Activated T-helper 2 cell treated with anti-CD3 and anti-CD28 coated beads, Interferon-gamma antibody, Interleukin-2, Interleukin-4, amounts not matched to agents 10 μg/mL and 5 μg/mL and 100 μg/mL, durations not matched to agents 14 hours and 24 hours and 36 hours (primary cell): ENCODE measurements around the gene HMGXB4. TPM values are rescaled to one million over a fixed set of nuclear protein-coding genes. Genes with fewer than 3 reads are reported as not detected.

Experiments used
- DNase-seq: peaks from one replicate; pipeline ENCODE4 v3.0.0; 2021; ENCODE audit warnings: low spot score
- H3K27ac Mint-ChIP-seq: one replicate; pipeline ENCODE4 v1.8.0; 2021; ENCODE audit warnings: mixed read lengths
- H3K27me3 Mint-ChIP-seq: one replicate; pipeline ENCODE4 v1.8.0; 2021; ENCODE audit warnings: low read depth, mixed read lengths
- H3K36me3 Mint-ChIP-seq: one replicate; pipeline ENCODE4 v1.8.0; 2021; ENCODE audit warnings: low read depth, mixed read lengths
- H3K4me1 Mint-ChIP-seq: one replicate; pipeline ENCODE4 v1.8.0; 2021; ENCODE audit warnings: low read depth, mixed read lengths
- H3K4me3 Mint-ChIP-seq: one replicate; pipeline ENCODE4 v1.8.0; 2021; ENCODE audit warnings: low read depth, mild to moderate bottlenecking, moderate library complexity, mixed read lengths
- H3K9me3 Mint-ChIP-seq: one replicate; pipeline ENCODE4 v1.8.0; 2021; ENCODE audit warnings: mixed read lengths
- intact Hi-C: fragments of 100-400 bp; cut with micrococcal nuclease; formaldehyde crosslinking; loops from one replicate; pipeline ENCODE4 v1.15.1; 2023
- total RNA-seq: library from RNA; stranded (reverse); gene quantifications from 2 replicates; pipeline ENCODE4 v1.2.3, GENCODE V29; 2022

HMGXB4 gene
- total RNA-seq, 1 donor from 2014 or later = 42.3 TPM

DNA sequence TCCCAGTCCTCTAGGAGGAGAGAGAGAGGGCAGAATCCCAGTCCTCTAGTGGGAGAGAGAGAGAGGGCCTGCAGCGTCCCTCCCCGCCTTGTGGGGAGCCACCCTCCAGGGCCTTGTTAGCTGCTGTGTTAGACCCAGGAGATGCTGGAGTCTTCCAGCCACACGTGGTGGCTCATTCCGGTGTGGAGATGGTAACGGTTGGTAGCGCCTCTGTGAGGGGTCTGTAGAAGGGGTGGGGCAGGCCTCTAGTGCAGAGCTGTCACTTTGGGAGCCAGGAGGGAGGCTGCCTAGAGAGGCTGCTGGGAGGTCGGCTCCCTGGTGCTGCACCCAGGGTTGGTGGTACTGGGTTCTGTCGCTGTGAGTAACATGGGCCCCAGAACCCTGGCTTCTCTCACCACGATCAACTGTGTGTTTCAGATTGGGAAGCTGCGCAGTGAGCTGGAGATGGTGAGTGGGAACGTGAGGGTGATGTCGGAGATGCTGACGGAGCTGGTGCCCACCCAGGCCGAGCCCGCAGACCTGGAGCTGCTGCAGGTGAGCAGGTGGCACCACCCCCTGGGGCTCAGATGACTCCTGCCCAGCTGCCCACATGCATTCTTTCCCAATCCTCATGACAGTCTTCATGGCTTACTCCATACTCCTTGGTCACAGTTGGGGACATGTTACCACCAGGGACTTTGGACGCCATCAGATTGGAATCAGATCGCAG lies 69.7 kb downstream of the HMGXB4 start:
- Mint-ChIP-seq H3K27ac (no peak overlapping the region), H3K4me3 (no peak overlapping the region), H3K27me3 (no peaks in the 10 kb centered on the region), H3K4me1 (peaks cover 21% of the 10 kb centered on the region), H3K9me3 (no peaks in the 10 kb centered on the region), H3K36me3 (peaks cover 55% of the 10 kb centered on the region)
- DNase-seq = no peak
- intact Hi-C loops = no loop called here

DNA sequence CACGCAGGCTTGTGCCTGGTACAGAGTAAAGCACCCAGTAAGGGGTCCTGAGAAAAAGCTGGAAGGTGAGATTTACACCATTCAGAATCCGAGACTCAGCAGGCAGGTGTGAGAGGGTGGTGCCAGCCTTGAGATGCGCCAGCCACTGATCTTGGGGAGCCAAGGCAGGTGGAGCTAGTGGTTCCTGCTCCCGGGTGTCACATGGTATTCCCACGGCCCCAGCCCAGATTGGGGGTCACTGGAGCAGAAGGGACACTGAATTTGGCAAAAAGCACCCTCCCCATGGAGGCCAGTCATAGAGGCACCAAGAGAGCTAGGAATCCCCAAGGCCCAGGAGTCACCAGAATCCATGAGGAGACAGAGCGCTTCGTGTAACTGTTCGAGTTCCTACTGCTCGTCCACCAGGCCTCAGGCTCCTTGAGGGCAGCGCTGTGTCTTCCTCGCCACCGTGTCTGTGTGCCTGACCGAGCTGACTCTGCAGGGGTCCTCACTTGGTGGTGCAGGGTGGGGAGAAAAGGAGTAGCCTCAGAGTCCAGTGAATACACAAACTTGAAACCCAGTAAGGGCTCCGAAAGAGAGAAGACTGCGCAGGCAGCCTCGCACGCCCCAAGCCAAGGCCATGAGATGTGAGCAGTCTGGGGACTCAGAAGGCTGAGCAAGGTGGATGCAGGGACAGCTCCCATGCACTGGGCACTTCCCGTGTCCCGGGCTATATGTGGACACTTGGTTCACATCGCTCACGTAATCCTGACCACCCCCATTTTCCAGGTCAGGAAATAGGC lies 70.6 kb downstream of the HMGXB4 start:
- Mint-ChIP-seq H3K27me3 (no peaks in the 10 kb centered on the region), H3K9me3 (no peaks in the 10 kb centered on the region), H3K27ac (no peak overlapping the region), H3K36me3 (peaks cover 63% of the 10 kb centered on the region), H3K4me3 (no peak overlapping the region), H3K4me1 (peaks cover 24% of the 10 kb centered on the region)
- intact Hi-C loops = no loop called here
- no peak for DNase-seq

DNA sequence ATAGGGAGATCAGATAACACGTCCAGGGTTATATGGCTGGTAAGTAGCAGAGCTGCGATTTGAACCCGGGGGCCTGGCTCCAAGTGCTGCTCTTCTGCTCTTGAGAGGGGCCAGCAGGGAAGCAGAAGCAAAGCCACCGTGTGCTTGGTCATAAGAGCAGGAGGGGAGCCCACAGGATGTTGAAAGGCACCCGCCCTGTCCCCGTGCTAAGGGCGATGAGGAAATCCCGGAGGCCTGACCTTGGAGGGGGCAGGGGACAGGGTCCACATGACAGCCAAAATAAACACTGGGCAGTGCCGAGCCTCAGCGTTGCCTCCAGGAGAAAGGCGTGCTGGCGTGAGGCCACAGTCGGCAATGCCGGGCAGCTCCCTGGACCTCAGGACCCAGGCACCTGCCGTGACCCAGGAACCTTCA lies 71.2 kb downstream of the HMGXB4 start:
- Mint-ChIP-seq H3K9me3 (no peaks in the 10 kb centered on the region), H3K4me1 (peaks cover 24% of the 10 kb centered on the region), H3K36me3 (peaks cover 63% of the 10 kb centered on the region), H3K27ac (no peak overlapping the region), H3K4me3 (no peak overlapping the region), H3K27me3 (no peaks in the 10 kb centered on the region)
- intact Hi-C loops = no loop called here
- no peak for DNase-seq

DNA sequence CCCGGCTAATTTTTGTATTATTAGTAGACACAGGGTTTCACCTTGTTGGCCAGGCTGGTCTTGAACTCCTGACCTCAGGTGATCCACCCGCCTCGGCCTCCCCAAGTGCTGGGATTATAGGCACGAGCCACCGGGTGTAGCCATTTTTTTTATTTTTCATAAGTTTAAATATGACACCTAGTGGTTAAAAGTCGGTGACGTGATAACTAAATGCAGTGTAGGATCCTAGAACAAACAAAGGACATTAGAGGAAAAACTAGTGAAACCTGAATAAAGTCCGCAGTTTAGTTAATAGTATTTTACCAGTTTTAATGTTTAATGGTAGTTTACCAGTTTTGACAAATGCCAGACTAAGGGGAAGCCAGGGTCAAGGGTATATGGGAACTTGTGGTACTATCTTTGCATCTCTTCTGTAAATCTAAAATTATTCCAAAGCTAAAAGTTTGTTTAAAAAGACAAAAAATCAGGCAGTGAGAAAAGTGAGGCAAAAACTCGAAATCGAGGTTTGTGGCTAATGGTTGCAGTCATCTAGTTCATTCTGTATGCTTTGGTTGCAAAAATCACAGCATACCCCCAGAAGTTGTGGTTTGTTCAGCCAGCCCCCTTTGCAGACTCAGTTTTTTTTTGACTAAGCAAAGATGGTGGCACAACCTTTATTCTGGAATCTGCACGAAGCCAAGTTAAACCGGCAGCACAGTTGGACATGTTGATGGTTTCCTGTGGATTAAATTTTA lies 72.0 kb downstream of the HMGXB4 start:
- Mint-ChIP-seq H3K36me3 (peaks cover 63% of the 10 kb centered on the region), H3K27me3 (no peaks in the 10 kb centered on the region), H3K4me1 (peaks cover 31% of the 10 kb centered on the region), H3K27ac (no peak overlapping the region), H3K9me3 (no peaks in the 10 kb centered on the region), H3K4me3 (no peak overlapping the region)
- intact Hi-C loops = no loop called here
- no peak for DNase-seq

DNA sequence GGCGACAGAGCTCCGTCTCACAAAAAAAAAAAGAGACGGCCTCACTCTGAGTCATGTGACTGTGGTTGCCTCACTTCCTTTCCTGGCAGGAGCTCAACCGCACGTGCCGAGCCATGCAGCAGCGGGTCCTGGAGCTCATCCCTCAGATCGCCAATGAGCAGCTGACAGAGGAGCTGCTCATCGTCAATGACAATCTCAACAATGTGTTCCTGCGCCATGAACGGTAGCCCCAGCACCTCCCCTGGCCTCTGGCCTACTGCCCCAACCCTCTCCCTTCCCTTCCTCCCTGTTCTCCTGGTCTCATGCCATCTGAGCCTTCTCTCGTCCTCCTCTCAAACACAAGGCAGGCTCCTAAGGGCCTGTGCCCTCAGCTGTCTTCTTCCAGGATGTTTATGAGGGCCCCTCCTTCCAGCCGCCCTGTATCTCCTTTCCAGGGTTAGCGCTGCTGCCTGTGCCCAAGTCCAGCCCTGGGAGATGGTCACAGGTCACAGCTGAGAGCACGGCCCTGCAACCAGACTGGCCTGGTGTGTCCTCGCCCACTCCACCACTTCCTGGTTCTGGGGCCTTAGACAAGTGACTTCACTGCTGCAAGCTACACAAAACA lies 73.1 kb downstream of the HMGXB4 start:
- peak; percentile 50 for DNase-seq
- H3K9me3 Mint-ChIP-seq = no peaks in the 10 kb centered on the region
- intact Hi-C loops = no loop called here
- peaks cover 40% of the 10 kb centered on the region for H3K4me1 Mint-ChIP-seq
- peaks cover 55% of the 10 kb centered on the region for H3K36me3 Mint-ChIP-seq
- peak overlapping the region; percentile 71 for H3K27ac Mint-ChIP-seq
- no peaks in the 10 kb centered on the region for H3K27me3 Mint-ChIP-seq
- peak overlapping the region; percentile 57 for H3K4me3 Mint-ChIP-seq

DNA sequence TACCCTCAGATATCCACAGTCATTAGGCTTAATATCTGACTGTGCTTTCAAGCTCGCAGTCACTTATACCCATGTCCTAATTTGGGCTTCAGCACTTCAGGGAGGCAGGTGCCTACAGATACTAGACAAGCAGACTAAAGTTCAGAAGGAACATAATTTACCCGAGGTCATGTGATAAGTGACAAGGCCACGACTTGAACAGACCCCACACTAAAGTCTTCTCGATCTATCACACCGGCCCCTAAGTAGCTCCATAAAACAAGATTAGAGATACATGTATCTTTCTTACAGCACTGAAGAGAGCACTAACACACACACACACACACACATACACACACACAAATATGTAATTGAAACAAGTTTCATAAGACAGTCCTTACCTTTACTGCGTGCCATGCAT lies 75.0 kb downstream of the HMGXB4 start:
- no peak overlapping the region for H3K4me3 Mint-ChIP-seq
- no peaks in the 10 kb centered on the region for H3K27me3 Mint-ChIP-seq
- peaks cover 51% of the 10 kb centered on the region for H3K4me1 Mint-ChIP-seq
- peaks cover 51% of the 10 kb centered on the region for H3K36me3 Mint-ChIP-seq
- H3K9me3 Mint-ChIP-seq = no peaks in the 10 kb centered on the region
- intact Hi-C loops = no loop called here
- H3K27ac Mint-ChIP-seq = peak overlapping the region; percentile 56
- no peak for DNase-seq

DNA sequence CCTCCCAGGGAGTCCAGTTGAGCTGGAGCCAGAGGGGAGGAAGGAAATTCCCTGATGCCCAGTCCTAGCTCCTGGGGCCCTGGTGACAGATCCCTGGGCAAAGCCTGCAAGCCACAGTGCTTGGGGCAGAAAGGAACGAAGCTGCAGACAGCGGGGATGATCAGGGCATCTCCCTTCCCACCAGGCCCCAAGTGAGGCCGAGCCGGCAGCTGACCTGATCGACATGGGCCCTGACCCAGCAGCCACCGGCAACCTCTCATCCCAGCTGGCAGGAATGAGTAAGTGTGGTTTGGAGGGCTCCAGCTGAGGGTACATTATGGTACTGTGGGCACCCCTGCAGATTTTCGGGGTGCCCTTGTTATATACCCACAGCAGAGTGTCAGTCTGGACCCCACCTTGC lies 75.9 kb downstream of the HMGXB4 start:
- Mint-ChIP-seq H3K4me3 (no peak overlapping the region), H3K27me3 (no peaks in the 10 kb centered on the region), H3K9me3 (no peaks in the 10 kb centered on the region), H3K4me1 (peaks cover 48% of the 10 kb centered on the region), H3K27ac (no peak overlapping the region), H3K36me3 (peaks cover 45% of the 10 kb centered on the region)
- intact Hi-C loops = no loop called here
- DNase-seq = no peak

DNA sequence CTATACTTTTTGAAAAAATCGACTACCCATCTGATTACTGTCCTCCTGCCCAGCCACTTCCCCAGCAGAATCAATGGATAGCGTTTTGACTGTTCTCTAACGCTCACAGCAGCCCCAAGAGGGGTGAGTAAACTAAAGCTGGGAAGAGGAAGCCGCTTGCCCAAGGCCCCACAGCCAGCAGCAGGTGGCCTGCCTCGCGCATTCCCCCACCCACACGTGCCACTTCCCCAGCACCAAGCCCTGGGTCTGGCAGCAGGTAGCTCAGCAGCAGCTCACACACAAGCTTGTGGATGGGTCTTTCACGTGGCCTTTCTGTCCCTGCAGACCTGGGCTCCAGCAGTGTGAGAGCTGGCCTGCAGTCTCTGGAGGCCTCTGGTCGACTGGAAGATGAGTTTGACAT lies 76.7 kb downstream of the HMGXB4 start:
- no peak overlapping the region for H3K4me3 Mint-ChIP-seq
- H3K9me3 Mint-ChIP-seq = no peaks in the 10 kb centered on the region
- peak overlapping the region; percentile 72 for H3K27ac Mint-ChIP-seq
- peaks cover 42% of the 10 kb centered on the region for H3K36me3 Mint-ChIP-seq
- peaks cover 45% of the 10 kb centered on the region for H3K4me1 Mint-ChIP-seq
- no peaks in the 10 kb centered on the region for H3K27me3 Mint-ChIP-seq
- intact Hi-C loops = no loop called here
- DNase-seq = no peak

DNA sequence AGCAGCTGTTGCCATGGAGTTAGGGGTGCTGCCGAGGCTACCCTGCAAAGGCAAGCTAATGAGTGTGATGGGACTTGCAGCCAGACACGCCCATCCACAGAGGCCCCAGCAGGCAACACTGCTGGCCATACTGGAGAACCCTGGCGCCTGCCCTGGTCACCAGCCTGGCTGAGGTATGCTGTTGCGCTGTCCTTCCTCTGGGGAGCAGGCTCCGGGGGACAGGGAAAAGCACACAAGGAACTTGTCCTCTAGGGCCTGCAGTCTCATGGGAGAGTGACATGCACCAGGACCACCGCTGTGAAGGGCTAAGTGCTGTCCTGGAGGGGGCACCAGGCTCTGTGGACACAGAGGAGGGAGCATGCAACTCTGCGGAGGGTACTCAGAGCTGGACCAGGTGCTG lies 78.2 kb downstream of the HMGXB4 start:
- intact Hi-C loops = no loop called here
- Mint-ChIP-seq H3K27ac (peak overlapping the region; percentile 74), H3K36me3 (peaks cover 38% of the 10 kb centered on the region)

DNA sequence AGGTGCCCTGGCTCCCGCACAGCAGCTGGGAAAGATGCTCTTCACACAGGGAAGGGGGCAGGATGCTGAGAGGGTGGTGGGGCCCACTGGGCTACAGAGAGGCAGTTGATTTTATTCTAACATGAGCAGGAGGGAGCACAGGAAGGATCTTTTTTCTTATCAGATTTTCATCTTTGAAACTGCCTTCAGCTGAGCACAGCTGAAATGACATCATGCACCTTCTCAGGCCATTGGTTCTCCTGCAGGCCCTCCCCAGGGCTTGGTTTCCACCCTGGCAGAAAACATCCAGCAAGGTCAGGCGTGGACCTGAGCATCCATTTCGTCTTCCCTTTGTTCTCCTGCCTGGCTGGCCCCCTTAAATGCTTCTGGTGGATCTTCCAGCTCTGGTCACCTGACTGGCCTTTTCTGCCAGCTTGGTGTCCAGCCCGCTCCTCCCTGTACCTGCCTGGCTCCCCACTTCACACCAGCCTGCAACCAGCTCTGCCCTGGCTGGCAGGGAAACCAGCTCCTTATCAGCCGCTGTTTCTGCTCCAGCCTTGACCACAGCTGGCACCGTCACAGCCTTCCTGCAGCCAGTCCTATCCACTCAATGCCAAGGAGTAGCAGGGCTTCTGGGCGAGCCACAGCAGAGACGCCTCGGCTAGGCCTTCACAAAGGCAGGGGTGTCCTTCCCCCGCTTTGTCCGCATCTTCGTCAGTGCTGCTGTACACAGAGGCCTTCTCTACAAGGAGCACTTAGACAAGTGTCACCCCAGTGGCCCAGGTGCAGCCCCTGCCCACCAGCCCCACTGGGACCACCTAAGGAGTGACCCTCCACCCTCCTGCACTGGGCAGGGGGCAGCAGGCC lies 78.9 kb downstream of the HMGXB4 start:
- intact Hi-C loops = no loop called here
- Mint-ChIP-seq H3K27ac (peak overlapping the region; percentile 74), H3K36me3 (peaks cover 36% of the 10 kb centered on the region), H3K4me1 (peaks cover 30% of the 10 kb centered on the region), H3K9me3 (no peaks in the 10 kb centered on the region), H3K4me3 (no peak overlapping the region), H3K27me3 (no peaks in the 10 kb centered on the region)
- peak; percentile 43 for DNase-seq

More for the DNA sequence above, 78.2 kb downstream of the HMGXB4 start:
- DNase-seq = no peak
- Mint-ChIP-seq H3K4me1 (peaks cover 32% of the 10 kb centered on the region), H3K4me3 (no peak overlapping the region), H3K9me3 (no peaks in the 10 kb centered on the region), H3K27me3 (no peaks in the 10 kb centered on the region)

DNA sequence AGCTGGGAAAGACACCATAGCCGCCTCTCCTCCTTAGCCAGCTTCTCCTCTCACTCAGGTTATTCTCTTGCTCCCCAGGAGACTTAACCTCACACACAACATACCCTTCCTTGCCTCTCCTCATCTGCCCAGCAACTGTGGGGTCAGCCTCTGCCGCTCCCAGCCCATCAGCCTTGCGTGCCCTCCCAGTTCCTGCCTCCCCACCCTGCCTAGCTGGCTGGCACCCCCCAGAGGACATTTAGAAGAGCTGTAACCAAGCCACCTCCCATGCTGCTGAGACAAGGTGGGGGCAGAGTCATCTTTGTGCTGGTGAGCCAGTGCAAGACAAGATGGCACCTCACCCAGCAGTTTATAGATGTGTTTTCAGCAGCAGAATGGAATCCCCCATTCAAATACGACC lies 80.6 kb downstream of the HMGXB4 start:
- intact Hi-C loops = no loop called here
- H3K9me3 Mint-ChIP-seq = no peaks in the 10 kb centered on the region
- H3K27me3 Mint-ChIP-seq = no peaks in the 10 kb centered on the region
- H3K27ac Mint-ChIP-seq = no peak overlapping the region
- H3K4me1 Mint-ChIP-seq = peaks cover 27% of the 10 kb centered on the region
- peaks cover 25% of the 10 kb centered on the region for H3K36me3 Mint-ChIP-seq
- H3K4me3 Mint-ChIP-seq = no peak overlapping the region
- DNase-seq = no peak
